Activated T-cell treated with anti-CD3 and anti-CD28 coated beads, Interleukin-2, amount 50 U/mL, for 24 hours (primary cell): ENCODE results near the gene MIA3.
"Not testable (repeated sequence)": the region's sequence is repeated elsewhere in the genome, so short reads cannot be mapped to it uniquely, and the experiment has no call there.

Experiments used
- DNase-seq: peaks from one replicate; pipeline ENCODE4 v3.0.0-alpha.2; 2020
- H3K27ac Mint-ChIP-seq: 2 replicates; pipeline ENCODE4 v1.8.0; 2020; ENCODE audit warnings: mild to moderate bottlenecking, mixed read lengths
- H3K27me3 Mint-ChIP-seq: 2 replicates; pipeline ENCODE4 v1.8.0; 2020; ENCODE audit warnings: mixed read lengths
- H3K36me3 Mint-ChIP-seq: 2 replicates; pipeline ENCODE4 v1.8.0; 2020; ENCODE audit warnings: low read depth, mixed read lengths
- H3K4me1 Mint-ChIP-seq: 2 replicates; pipeline ENCODE4 v1.8.0; 2020; ENCODE audit warnings: low read depth, mixed read lengths
- H3K4me3 Mint-ChIP-seq: 2 replicates; pipeline ENCODE4 v1.8.0; 2020; ENCODE audit warnings: mild to moderate bottlenecking, moderate library complexity, mixed read lengths
- H3K9me3 Mint-ChIP-seq: 2 replicates; pipeline ENCODE4 v1.8.0; 2020; ENCODE audit warnings: mixed read lengths

Gene MIA3

DNA sequence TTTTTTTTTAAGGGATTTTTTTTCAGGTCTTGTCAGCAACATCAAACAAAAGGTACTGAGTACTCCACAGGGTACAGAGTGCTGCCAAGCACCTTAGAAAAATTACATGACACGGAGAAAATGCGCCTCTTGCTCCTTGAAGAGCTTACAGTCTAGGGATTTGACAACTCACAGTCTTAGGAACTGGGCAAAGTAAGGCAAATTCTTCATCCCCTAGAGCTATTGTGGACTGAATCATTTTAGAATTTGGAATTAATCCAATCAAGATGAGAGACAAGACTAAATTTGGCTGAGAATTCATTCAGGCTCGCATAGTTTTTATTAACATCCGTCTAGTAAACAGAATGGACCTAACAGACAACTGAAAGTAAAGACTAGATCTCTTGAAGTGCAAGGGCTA lies 50.3 kb downstream of the MIA3 start:
- H3K4me3 Mint-ChIP-seq, H3K27me3 Mint-ChIP-seq, H3K9me3 Mint-ChIP-seq, DNase-seq: not testable (repeated sequence)
- Mint-ChIP-seq H3K4me1 (peaks cover 22% of the 10 kb centered on the region), H3K27ac (peak overlapping the region; percentile 26), H3K36me3 (peaks cover 81% of the 10 kb centered on the region)

DNA sequence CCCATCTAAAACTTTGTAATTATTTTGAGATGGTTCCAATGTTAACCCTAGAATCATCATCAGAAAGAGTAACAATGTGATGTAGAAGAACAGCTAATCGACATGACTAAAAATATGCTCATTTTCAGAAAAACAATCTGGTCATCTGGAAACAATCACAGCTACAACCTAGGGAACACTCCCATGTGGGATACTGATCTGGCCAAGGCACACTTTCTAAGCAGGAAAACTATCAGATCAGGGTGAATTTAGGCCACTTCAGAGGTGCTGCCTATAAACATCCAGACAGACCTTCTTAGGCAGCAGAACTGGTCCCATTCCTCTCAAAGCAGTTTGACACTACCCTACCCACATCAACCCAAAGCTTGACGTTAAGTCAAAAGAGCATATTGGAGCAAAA lies 51.2 kb downstream of the MIA3 start:
- not testable (repeated sequence) for H3K9me3 Mint-ChIP-seq, H3K27ac Mint-ChIP-seq, DNase-seq, H3K27me3 Mint-ChIP-seq, H3K4me3 Mint-ChIP-seq
- H3K36me3 Mint-ChIP-seq = peaks cover 80% of the 10 kb centered on the region
- peaks cover 22% of the 10 kb centered on the region for H3K4me1 Mint-ChIP-seq

DNA sequence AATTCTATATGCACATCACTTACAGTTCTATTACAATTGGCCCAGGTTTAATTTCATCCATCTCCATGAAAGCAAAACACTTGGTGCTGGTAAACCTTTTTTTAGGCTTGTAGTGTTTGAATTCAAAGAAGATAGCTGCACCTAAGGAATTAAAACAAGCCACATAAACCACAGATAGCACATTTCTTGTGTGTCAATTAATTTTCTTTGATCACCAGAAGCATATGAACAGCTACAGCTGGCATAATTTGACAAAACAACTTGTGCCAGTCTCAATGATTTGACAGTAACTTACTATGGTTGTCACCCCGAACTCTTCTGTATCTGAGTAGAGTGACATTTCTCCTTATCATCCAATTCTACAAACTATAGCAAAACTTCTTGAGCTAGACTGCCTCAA lies 52.2 kb downstream of the MIA3 start:
- Mint-ChIP-seq H3K36me3 (peaks cover 80% of the 10 kb centered on the region), H3K4me1 (peaks cover 22% of the 10 kb centered on the region), H3K27me3 (no peaks in the 10 kb centered on the region), H3K4me3 (no peak overlapping the region), H3K9me3 (no peaks in the 10 kb centered on the region), H3K27ac (peak overlapping the region; percentile 82)
- no peak for DNase-seq

DNA sequence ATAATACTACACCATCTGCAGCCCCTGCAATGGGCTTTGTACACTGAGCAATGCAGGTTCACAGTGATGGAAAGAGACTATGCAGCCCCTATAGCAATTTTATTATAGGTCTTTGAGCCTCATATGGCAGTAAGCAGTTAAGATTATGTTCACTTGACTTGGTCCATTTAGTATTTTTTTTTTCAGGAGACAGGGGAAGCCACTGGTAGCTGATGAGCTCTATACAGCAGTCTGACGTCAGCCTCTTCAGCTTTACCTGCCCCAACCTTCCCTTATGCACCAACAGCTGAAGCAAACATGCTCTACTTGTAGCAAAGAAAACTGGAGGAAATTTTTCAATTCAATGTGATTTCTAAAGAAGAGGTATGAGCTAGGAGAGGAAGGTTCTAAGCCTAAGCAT lies 62.2 kb downstream of the MIA3 start:
- Mint-ChIP-seq H3K27ac (no peak overlapping the region), H3K27me3 (no peaks in the 10 kb centered on the region), H3K4me1 (peaks cover 5% of the 10 kb centered on the region), H3K36me3 (peaks cover 62% of the 10 kb centered on the region), H3K9me3 (no peaks in the 10 kb centered on the region), H3K4me3 (no peak overlapping the region)
- DNase-seq = no peak

DNA sequence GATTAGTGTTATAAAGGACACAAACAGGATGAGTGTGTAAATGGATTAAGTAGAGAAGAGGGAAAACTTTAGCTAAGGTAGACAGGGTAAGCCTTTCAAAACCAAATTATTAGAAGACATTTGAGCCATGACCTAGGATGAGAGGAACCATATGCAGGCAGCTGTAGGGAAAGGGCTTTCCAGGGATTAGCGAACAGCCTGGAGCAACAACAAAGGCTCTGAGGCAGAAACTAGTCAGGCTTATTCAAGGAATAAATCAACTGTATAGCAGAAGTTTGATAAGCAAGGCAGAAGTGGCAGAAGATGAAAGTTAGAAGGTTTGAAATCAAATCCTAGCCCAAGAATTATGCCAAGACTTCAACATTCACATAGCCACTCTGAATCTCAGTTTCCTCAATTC lies 73.1 kb downstream of the MIA3 start:
- Mint-ChIP-seq H3K4me1 (peaks cover 15% of the 10 kb centered on the region), H3K27me3 (no peaks in the 10 kb centered on the region), H3K27ac (no peak overlapping the region), H3K4me3 (no peak overlapping the region), H3K36me3 (peaks cover 43% of the 10 kb centered on the region), H3K9me3 (no peaks in the 10 kb centered on the region)
- DNase-seq = no peak

DNA sequence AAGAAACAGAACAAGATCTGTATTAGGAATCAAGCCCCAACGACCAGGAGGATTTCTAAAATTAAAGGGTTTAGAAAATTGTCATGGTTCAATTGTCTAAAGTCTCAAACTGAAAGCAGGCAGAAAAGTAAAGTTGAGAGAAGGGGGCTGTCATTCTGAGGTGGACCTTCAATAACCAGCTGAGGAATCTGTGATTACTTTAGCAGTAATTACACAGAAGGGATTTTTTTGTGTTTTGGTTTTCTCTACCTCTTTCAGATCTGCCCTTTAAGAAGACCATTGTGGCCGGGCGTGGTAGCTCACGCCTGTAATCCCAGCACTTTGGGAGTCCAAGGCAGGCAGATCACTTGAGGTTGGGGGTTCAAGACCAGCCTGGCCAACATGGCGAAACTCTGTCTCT lies 77.0 kb downstream of the MIA3 start:
- H3K4me3 Mint-ChIP-seq = no peak overlapping the region
- H3K36me3 Mint-ChIP-seq = peaks cover 37% of the 10 kb centered on the region
- H3K27me3 Mint-ChIP-seq = no peaks in the 10 kb centered on the region
- H3K4me1 Mint-ChIP-seq = peaks cover 27% of the 10 kb centered on the region
- no peaks in the 10 kb centered on the region for H3K9me3 Mint-ChIP-seq
- no peak for DNase-seq
- H3K27ac Mint-ChIP-seq = no peak overlapping the region

DNA sequence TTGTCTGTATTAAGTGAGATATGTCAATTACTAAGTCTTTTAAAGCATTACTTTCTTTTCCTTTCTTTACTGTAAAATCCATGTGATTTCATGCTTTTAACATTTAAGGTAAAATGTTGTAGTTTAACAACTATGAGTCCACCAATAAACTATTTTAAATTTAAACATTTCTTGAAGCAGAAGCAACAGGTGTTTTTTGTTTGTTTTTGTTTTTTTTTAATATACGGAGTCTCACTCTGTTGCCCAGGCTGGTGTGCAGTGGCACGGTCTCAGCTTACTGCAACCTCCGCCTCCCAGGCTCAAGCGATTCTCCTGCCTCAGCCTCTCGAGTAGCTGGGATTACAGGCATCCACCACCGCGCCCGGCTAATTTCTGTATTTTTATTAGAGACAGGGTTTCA lies 78.8 kb downstream of the MIA3 start:
- Mint-ChIP-seq H3K36me3 (peaks cover 45% of the 10 kb centered on the region), H3K27me3 (no peaks in the 10 kb centered on the region), H3K9me3 (no peaks in the 10 kb centered on the region), H3K4me1 (peaks cover 27% of the 10 kb centered on the region), H3K27ac (peak overlapping the region; percentile 40), H3K4me3 (no peak overlapping the region)
- no peak for DNase-seq

DNA sequence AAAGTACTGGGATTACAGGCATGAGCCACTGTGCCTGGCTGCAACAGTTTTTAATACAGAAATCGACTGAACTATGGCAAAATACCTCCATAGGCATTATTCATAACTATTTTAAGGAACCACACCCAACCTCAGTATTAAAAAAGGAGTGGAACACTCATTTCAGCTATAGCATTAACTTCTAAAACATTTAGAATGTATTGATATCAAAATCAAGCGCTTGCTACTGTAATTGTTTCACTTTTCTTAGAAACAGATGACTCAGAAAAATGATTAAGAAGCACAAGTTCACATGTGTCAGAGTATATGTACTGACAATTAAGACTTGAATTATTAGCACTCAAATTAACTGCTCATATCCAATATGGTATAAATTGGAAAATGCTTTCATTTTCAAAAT lies 79.3 kb downstream of the MIA3 start:
- H3K27ac Mint-ChIP-seq = peak overlapping the region; percentile 40
- H3K27me3 Mint-ChIP-seq = no peaks in the 10 kb centered on the region
- no peak for DNase-seq
- H3K4me3 Mint-ChIP-seq = no peak overlapping the region
- H3K36me3 Mint-ChIP-seq = peaks cover 43% of the 10 kb centered on the region
- peaks cover 27% of the 10 kb centered on the region for H3K4me1 Mint-ChIP-seq
- H3K9me3 Mint-ChIP-seq = no peaks in the 10 kb centered on the region

DNA sequence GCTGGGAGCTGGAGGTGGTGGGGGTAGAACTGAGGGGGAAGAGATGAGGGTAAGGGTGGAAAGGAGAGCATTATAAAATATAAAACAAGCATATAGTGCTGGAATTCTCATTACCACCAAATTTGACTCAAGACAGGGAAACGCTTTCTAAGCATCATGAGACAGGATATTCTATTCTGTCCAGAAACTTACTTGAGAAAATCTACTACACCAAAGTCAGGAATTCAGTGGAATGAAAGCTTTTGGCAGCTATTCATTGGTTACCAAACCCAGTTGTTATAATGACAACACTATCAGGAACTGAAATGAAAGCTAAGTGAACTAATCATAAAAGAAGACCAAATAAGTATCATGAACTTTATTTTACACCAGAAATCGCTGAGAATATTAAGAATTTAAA lies 79.9 kb downstream of the MIA3 start:
- H3K36me3 Mint-ChIP-seq = peaks cover 43% of the 10 kb centered on the region
- no peak overlapping the region for H3K27ac Mint-ChIP-seq
- no peaks in the 10 kb centered on the region for H3K27me3 Mint-ChIP-seq
- DNase-seq = no peak
- no peaks in the 10 kb centered on the region for H3K9me3 Mint-ChIP-seq
- H3K4me1 Mint-ChIP-seq = peaks cover 24% of the 10 kb centered on the region
- no peak overlapping the region for H3K4me3 Mint-ChIP-seq

DNA sequence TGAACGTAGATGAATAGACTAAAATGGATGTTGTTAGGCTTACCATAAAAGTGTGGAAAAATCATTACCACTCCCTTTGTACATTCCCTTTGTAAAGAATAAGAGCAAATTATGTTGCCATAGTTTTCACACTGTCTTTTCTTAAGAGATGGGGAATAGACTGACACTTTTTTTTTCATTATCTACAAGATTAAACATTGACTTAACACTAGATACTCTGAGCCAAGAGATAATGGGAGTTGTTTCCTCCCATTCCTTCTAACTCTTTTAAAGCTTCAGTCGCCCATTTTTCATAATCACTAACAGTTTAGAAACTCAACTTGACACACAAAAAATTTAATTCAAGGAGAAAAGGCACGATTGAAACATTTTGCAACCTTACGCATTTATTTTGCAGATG lies 84.3 kb downstream of the MIA3 start:
- peaks cover 65% of the 10 kb centered on the region for H3K36me3 Mint-ChIP-seq
- H3K4me3 Mint-ChIP-seq = no peak overlapping the region
- H3K9me3 Mint-ChIP-seq = no peaks in the 10 kb centered on the region
- peaks cover 44% of the 10 kb centered on the region for H3K4me1 Mint-ChIP-seq
- H3K27ac Mint-ChIP-seq = no peak overlapping the region
- DNase-seq = no peak
- H3K27me3 Mint-ChIP-seq = no peaks in the 10 kb centered on the region

DNA sequence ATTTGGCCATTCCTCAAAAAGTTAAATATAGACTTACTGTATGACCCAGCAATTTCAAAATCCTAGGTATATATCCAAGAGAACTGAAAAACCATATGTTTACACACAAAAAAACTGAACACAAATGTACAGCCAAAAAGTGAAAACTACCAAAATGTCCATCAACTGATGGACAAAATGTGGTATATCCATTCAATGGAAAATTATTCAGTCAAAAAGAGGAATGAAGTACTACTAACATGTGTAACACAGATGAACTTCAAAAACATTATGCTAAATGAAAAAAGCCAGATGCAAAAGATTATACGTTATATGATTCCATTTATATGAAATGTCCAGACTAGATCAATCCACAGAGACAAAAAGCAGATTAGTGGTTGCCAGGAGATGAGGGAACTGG lies 86.4 kb downstream of the MIA3 start:
- Mint-ChIP-seq H3K4me3 (no peak overlapping the region), H3K27me3 (no peaks in the 10 kb centered on the region), H3K9me3 (no peaks in the 10 kb centered on the region), H3K4me1 (peaks cover 54% of the 10 kb centered on the region), H3K36me3 (peaks cover 70% of the 10 kb centered on the region), H3K27ac (no peak overlapping the region)
- DNase-seq = no peak

DNA sequence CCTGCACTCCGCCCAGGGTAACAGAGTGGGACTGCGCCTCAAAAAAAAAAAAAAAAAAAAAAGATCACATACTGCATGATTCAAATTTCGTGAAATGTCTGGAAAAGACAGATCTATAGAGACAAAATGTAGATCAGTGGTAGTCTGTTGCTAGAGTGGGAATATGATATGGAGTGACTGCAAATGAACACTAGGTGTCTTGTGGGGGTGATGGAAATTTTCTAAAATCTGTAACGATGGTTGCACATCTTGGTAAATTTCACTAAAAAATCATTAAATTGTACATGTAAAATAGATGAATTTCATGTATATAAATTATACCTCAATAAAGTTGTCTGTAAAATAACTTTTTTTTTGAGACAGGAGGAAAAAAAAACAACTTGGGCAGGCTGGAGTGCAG lies 88.9 kb downstream of the MIA3 start:
- peaks cover 70% of the 10 kb centered on the region for H3K4me1 Mint-ChIP-seq
- H3K27ac Mint-ChIP-seq = no peak overlapping the region
- H3K4me3 Mint-ChIP-seq = no peak overlapping the region

DNA sequence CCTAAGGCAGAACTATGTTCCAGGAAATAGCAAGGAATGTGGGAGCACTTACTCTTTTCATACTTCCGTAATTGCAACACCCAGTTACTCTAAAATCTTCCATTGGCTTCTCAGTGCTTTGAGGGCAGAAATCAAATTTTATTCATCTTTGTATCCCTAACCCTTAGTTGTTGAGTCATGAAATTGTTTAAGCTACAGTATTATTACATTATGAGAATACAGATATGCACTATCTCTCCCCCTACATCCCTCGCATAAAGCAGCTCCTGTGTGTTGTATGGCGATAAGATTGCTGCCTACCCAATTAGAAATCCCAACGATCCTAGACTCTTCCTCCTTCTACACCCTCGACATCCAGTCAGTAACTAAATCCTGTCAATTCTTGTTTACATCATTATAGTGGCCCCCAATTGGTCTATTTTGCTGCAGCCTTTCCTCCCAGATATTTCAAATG lies 91.8 kb downstream of the MIA3 start:
- no peak for DNase-seq
- Mint-ChIP-seq H3K4me1 (peaks cover 65% of the 10 kb centered on the region), H3K4me3 (peak overlapping the region; percentile 96), H3K36me3 (peaks cover 71% of the 10 kb centered on the region), H3K9me3 (no peaks in the 10 kb centered on the region), H3K27ac (no peak overlapping the region), H3K27me3 (no peaks in the 10 kb centered on the region)

More for the DNA sequence above, 88.9 kb downstream of the MIA3 start:
- Mint-ChIP-seq H3K27me3 (no peaks in the 10 kb centered on the region), H3K9me3 (no peaks in the 10 kb centered on the region), H3K36me3 (peaks cover 74% of the 10 kb centered on the region)
- no peak for DNase-seq

DNA sequence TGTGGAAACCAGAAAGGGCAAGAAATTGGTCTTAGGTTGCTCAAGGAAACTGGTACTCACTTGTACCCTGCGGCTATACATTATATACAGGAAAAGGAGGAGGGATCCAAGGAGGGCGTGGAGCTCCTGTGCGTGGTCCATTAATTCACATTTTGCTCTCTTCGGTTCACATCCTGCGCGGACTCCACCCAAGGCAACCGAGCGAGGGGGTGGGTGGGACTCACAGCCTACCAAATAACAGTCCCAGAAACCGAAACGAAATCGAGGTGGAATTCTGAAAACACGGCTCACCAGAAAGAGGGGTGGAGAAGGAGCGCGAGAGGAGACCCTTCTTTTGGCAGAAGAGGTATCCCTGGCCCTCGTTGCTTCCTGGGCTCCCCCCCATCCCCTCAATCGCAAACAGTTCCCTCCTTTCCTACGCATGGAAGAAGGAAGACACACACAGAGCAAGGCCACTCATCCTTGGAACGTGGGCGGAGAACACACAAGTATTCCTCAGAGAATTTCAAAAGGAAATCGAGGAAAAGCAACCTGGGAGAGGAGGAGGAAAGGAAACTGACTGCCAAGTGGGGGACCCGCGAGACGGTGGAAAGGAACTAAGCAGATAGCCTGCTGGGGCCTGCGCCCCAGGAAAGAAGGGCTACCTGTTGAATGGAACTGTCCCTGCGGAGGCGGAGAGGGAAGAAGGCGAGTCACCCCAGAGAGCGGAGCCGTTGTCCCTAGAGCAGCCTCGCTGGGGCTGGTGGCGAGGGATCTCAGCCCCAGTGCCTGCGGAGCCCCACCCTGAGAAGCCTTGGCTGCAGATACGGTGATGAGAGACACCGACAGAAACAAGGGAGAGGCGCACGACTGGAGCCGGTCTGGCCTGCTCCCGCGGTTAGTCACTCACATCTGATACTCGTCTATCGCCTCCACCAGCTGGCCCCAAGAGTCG lies 93.7 kb downstream of the MIA3 start:
- Mint-ChIP-seq H3K27me3 (no peaks in the 10 kb centered on the region), H3K4me3 (peak overlapping the region; percentile 96), H3K9me3 (no peaks in the 10 kb centered on the region), H3K36me3 (peaks cover 74% of the 10 kb centered on the region), H3K27ac (peak overlapping the region; percentile 100), H3K4me1 (peaks cover 56% of the 10 kb centered on the region)
- peak; percentile 74 for DNase-seq

DNA sequence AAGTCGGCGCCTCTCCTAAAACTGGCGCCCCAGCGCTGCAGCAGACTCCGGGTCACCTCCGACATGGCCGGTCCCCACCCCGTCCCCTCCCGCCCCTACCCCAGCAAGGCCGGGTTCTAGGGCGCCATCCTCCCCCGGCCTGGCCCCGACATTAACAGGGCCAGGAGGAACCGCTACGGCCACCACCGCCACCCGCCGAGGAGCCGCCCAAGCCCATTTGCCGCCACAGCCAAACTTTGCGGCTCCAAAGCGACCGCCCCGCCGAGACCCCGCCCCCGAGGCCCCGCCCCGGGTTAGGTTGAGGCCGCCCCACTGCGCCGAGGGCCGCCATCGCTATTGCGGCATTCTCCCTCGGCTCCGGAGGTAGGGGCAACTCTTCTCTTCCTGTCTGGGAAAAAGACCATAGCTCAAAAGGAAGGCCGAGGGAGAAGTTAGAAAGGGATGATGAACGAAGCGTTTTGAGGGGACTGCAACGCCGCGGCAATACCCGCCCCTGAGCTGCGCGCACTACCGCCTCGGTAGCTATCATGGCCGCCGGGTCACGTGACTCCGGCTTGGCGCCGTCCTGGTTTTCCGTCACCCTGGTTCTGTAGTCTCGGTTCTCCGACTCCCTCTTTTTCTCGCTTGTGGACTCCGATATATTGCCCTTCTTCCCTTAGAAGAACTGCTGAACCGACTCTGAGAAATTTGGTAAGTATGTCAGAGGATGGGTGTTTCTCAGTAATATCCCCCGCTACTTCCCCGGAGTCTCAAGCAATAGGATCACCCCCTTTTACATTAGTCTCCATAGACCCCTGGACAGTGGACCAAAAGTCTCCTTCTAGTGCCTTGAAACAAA lies 94.6 kb downstream of the MIA3 start, which contains the start of the genes AIDA and BROX:
AIDA (minus strand) TSS at position 239 of the 838 bp plus-strand sequence; CDS start at position 65, 174 bp downstream.
BROX (plus strand) TSS at position 312 of the 838 bp plus-strand sequence. CDS start 3,136 bp downstream, outside the sequence.
- H3K36me3 Mint-ChIP-seq = peaks cover 78% of the 10 kb centered on the region
- H3K27me3 Mint-ChIP-seq = no peaks in the 10 kb centered on the region
- peak within 1 kb of the TSS; percentile 100 for H3K27ac Mint-ChIP-seq
- H3K9me3 Mint-ChIP-seq = no peaks in the 10 kb centered on the region
- peak within 1 kb of the TSS; percentile 96 for H3K4me3 Mint-ChIP-seq
- DNase-seq = peak; percentile 99
- peaks cover 56% of the 10 kb centered on the region for H3K4me1 Mint-ChIP-seq
